CD4-positive, alpha-beta T cell treated with Interleukin-1 beta for 1 hour (primary cell): ENCODE data around the gene ETV3.
"Not testable (repeated sequence)": the region's sequence is repeated elsewhere in the genome, so short reads cannot be mapped to it uniquely, and the experiment has no call there.

Source experiments
- DNase-seq, 2 donors: peaks; one replicate each; pipeline ENCODE4 v3.0.0-alpha.2; 2020 to 2022

ETV3 gene

GRCh38 chr1:157111396-157112165 lies 26.6 kb downstream of the ETV3 start:
- DNase-seq = no peak

DNA sequence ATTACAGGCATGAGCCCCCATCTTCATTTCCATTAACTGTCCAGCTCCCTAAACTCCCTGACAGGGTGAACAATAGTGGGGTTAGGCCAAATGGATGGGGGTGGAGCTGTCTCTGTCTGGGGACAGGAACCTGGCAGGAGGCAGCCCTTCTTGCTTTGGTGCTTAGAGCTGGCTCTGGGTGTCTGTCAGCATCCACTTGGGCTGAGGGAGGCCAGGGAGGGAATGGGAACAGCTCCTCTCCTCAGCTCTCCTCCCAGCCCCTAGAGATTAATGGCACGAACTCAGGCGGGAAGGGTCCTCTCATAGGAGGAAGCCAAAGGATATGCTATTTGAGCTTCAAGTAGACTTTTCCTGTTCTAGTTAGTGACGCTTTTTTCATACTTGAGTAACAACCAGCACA lies 27.5 kb downstream of the ETV3 start:
- DNase-seq = no peak

DNA sequence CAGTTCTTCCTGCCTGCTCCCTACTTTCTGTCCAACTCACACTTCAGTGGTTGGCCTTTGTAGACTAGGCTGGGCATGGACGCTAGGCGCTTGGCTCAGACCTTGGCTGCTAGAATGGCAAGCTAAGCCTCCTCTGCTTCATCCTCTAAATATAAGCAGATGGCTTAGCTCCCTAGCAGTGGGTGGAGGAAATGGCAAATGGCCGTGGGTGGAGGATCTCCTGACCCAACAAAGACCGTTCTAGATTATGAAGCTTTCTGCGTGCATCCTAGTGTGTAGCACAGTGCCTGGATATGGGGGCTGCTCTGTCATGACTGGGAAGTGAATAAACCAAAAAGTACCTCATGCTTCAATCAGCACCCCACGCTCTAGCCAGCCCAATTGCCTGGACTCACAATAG lies 28.2 kb downstream of the ETV3 start:
- no peak for DNase-seq

- DNase-seq = no peak
Observed at GRCh38 chr1:157108448-157108847, 29.7 kb downstream of the ETV3 start.

- DNase-seq = no peak
Observed at GRCh38 chr1:157107702-157108101, 30.5 kb downstream of the ETV3 start.

DNA sequence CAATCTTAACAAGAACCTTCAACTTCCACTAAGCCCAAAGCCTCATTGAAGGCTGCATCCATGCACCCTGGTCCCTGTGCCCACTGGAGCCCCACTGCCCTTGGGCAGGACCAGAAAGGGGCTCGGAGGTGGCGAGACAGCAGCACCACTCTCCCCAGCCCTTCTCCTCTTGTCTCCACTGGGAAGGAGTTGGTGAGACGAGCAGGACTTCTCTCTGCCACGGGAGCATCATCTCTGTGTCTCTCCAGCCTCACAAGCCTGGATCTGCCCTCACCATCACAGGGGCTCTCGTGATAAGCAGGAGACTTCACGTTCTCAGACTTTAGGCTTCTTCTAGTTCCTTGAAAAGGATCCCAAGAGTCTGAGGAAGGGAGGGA lies 31.4 kb downstream of the ETV3 start:
- no peak for DNase-seq

DNA sequence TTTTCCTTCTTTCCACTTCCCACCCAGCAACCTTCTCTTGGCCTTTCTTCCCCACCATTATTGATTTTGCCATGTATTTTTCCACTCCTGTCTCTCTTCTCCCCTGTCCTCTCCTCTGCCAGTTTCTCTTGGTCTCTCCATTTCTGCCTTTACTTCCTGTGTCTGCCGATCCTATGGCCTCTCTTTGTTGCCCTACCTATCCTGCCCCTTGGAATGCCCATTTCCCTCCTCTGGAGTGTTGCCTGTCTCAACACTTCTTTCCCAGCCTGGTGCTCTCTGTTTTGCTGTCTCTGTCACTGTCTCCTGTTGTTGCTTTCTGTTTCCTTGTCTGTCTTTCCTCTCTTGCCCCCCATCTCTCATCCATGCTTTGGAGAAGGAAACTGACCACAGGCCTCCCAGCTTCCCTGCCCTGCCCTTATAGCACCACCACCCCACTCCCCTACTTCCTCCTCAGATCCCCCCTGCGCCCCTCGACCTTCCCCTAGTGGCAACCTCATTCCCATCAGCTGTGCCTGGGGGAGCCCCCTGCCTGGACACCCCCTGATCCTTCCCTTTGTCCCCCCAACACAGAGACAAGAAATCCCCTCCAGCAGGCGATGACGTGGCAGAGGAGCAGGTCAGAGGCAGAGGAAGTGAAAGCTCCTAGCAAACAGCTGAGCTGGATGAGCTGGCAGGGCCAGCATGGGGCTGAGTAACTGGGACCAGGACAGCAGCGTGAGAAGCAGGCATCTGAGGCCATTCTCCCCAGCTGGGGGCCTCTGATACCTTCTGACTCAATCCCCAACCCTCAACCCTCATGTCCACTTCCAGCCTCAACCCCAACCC lies 32.0 kb downstream of the ETV3 start:
- DNase-seq = peak; percentile 21 to 80

DNA sequence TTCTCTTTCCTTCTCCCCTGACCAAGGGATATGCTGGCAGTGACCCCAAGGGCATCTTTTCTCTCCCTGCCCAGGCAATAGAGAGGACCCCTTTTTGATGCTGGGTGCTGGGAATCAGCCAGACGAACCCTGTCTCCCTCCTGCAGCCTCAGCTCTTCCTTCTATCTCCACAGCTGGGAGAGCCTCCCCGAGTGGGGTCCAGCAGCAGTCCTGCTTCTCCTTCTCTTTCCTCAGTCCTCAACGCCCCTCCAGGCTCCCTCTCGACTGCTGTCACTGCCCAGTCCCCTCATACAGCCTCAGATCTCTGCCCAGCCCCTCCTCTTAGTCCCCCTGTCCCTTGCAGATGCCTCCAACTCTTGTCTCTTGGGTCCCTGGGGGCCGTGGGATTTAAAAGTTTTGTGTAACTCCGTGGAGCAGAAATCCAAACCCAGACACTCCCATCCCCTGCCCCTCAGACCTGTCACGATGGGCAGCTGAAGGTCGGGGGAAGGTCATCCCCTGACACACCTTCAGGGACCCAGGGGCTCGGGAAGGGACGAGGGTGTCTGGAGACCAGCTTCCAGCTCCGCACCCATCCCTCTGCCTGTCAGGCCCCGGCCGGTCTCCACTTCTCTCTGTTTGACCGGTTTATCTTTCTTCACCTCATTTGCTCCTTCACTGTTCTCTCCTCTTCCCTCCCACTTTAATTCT lies 32.8 kb downstream of the ETV3 start:
- DNase-seq = no peak

DNA sequence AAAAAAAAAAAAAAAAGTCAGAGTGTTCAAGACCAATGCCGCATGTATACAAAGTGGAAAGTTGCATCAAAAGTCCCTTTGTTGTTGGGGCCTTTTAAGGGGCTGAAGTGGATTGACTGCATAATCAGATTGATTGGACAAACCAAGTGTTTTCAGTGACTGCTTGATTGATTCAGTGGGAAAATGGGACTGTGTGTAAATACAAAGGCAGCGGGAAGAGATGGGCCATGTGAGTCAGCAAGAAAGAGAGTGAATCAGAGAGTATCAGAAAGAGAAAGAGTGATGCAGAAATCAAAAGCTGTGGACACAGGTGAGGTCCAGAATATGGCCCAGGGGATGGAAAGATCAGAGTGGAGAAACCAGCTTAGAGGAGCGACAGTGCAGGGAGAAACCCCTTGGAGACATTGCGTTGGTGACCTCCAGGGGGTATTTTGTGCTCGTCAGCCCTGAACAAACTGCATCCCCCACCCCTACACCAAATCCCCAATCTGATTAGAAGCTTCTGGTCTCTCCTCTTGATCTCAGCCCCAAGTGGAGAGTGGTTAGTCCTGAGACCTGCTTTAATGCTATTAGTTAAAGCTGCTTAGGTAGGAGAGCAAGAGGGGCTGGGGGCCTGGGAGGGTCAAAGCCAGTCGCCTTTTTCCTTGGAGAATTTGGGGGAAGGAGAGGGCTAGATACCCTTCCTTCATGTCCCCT lies 33.4 kb downstream of the ETV3 start:
- no peak for DNase-seq

GRCh38 chr1:157103268-157103667 lies 34.9 kb downstream of the ETV3 start:
- DNase-seq = no peak

DNA sequence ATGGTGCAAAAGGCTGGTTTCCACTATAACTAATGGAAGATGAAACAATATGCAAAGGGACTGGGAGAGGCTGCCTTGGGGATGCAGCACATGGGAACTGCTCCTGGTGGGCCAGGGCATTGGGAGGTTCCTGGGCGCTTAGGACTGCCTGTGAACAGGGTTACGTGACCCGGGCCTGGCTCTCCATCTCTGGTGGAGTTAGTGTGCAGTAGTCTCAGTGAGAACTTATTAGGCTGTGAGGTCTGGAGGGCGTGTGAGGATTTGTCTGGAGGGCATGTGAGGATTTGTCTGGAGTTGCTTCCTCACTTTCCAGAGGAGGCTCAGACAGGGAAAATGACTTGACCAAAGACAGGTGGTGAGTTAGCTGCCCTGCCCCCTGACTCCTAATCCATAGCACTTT lies 37.0 kb downstream of the ETV3 start:
- DNase-seq = no peak

DNA sequence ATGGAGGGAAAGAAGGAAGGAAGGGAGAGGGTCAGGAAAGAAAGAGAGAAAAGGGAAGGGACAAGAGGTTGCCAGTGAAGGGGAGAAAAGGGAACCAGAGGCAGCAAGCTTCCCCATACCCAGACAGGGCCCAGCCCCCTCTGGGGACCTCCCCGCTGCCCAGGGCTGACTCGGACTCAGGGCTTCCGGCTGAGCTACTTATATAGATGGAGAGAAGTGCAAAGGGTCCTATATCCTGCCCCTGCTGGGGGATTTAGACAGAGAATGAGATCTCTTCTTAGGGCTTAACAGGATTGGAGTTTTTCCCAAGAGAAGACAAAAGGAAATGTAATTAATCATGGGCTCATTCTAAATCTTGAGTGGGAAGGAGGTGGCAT lies 38.6 kb downstream of the ETV3 start, which contains the start of gene ETV3L:
Gene ETV3L (minus strand): TSS at position 176 of the 377 bp plus-strand sequence. CDS start 285 bp downstream, outside the sequence.
- peak in 1 of 2 donors; percentile 37 for DNase-seq

DNA sequence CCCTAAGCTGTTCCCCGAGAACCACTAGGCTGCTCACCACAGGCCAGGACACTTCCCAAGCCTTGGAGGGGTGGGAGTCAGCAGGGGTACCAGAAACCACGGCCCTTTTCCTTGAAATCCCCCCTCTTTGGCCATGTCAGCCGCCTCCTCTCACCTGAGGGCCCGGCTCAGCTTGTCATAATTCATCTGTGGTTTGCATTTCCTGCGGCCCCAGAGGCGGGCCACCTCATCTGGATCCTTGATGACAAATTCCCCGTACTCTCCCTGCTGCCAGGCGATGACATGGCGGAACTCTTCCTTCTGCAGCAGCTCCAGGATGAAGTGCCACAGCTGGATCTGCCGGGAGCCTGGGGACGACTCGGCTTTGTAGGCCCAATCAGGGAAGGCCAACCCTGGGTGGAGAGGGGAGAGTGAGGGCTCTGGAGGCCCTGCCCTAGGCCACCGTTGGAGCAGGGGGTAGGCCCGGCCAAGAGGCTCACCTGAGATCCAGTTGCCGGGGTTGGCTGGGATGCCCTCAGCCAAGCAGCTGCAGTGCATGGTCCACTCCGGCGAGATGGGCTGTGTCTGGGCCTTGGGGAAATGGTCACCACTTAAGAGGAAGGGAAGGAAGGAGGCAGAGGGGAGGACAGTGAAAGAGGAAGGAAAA lies 39.1 kb downstream of the ETV3 start:
- not testable (repeated sequence) for DNase-seq

DNA sequence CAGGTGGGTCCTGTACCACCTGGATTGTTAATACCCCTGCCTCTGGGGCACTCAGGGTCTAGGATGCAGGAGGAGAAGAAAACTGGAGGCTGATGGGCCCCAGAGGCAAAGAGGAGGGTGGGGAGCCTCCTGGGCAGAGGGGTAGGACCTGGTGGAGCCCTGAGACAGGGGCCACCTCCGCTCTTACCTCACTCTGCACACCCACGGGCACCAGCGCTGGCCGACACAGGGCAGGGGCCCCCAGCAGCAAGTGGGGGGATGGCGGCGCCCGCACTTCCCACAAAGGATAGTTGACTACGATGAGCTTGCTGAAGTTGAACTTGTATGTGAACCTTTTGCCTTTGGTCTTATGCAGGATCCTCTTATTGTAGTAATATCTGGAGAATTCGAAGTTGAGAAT lies 39.7 kb downstream of the ETV3 start:
- DNase-seq = no peak

- DNase-seq = no peak
Observed at GRCh38 chr1:157097692-157098091, 40.5 kb downstream of the ETV3 start.

- DNase-seq = no peak
Observed at GRCh38 chr1:157096881-157097280, 41.3 kb downstream of the ETV3 start.

- no peak for DNase-seq
Observed at GRCh38 chr1:157095551-157095950, 42.6 kb downstream of the ETV3 start.

GRCh38 chr1:157095091-157095490 lies 43.1 kb downstream of the ETV3 start:
- DNase-seq = no peak

- no peak for DNase-seq
Observed at GRCh38 chr1:157092831-157093230, 45.4 kb downstream of the ETV3 start.

DNA sequence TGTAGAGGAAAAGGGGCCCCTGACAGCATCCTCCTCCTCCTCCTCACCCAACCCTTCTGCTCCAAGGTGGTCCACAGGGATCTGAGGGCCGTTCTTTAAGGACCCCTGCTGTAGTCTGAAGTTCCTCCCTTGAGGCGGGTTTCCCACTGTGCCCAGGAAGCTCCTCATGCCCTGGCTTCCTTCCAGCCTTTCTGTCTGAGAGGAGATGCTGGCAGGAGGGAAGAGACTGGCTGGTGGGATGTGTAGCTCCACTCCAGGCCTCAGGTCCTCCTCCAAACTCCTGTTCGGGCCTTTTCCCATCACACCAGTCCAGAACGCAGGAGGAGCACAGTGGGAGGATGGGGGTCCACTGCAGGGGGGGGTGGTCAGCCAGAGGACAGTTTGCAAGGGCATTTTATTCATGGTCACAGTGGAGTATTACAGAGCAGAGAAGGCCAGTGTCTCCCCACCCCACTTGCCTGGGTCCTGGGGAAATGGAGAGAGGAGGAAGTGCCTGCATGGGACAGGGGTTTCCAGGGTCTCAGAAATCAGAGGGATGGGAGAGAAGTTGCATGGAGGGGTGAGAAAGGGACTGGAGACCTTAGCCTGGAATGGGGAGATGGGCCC lies 46.4 kb downstream of the ETV3 start:
- DNase-seq = no peak

DNA sequence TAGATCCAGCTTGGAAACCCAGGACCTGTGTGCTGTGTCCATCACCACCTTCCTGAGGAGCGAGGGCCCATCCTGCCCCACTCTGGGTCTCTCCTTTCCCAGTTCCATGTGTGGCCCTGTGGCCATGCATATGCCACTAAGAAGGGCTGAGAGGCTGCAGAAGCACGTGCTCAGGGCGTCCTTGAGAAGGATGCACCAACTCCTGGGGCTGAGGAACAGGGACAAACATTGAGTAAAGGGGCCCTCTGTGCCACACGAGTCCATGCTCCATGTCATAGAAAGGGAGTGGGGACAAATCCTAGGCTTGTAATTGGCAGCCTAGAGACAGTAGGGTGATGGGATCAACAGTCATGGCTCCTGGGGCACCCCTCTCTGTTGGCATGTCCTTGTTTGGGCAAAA lies 47.0 kb downstream of the ETV3 start:
- DNase-seq = no peak

DNA sequence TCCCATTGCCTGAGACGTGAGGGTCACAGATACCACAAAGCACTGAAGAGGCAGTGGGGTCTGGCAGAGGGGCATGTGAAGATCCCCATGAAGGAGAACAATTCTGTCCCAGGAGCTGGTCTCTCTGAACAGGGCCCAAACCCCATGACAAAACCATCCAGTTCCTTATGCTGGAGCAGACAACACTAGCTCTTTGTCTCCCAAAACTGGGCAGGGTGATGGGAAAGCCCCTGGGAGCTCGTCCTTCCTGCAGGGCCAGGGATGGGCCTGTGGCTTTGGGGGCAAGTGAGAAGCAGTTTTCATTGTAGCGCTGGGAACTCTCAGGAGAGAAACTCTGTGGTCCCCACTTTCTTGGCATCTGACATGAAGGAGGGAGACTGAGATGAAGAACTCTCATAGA lies 47.4 kb downstream of the ETV3 start:
- no peak for DNase-seq
